ENCODE measurements around the gene SLC25A25. TPM values are rescaled to one million over a fixed set of nuclear protein-coding genes. Genes with fewer than 3 reads are reported as not detected.

Gene SLC25A25
- total and polyA plus RNA-seq, 2 of the 8 experiments (the other 6 are each of a cell fraction or from before 2014, with no cell fraction given) = 6.5 to 18.5 TPM

GRCh38 chr9:128155736-128156500, 87.9 kb downstream of the SLC25A25 start:
- Histone ChIP-seq H3K4me1 (replicated peaks in 1 of 4; ENCODE audit: control insufficient read depth in 3 of 4, insufficient read depth in 4 of 4, low read length in 3 of 4) (peaks cover 0 to 8% (median 2%) of the 10 kb centered on the region in 4 experiments; a peak in 6 of 7 replicates), H3K4me2 (ENCODE audit: insufficient read depth in 1 of 2, low read depth in 2 of 2, low read length in 2 of 2) (no peak overlapping the region), H3K27me3 (replicated peaks in 1 of 4; ENCODE audit: control insufficient read depth in 3 of 4, extremely low read depth in 1 of 4, insufficient read depth in 3 of 4, low read length in 3 of 4) (no peaks in the 10 kb centered on the region; a peak in 2 of 7 replicates), H3K4ac (replicated peaks; ENCODE audit: insufficient read length, low read depth, low read length) (no peak overlapping the region), H3K36me3 (ENCODE audit: control insufficient read depth in 2 of 4, insufficient read depth in 4 of 4, low read length in 3 of 4) (no peaks in the 10 kb centered on the region), H3K27ac (ENCODE audit: low read depth, low read length) (no peak overlapping the region), H3K18ac (ENCODE audit: extremely low read depth, low read length) (no peak overlapping the region), H3K4me3 (ENCODE audit: extremely low read depth in 1 of 4, insufficient read depth in 2 of 4, low read depth in 3 of 4, low read length in 4 of 4) (no peak overlapping the region), H2BK5ac (ENCODE audit: low read depth, low read length) (no peak overlapping the region), H2AFZ (ENCODE audit: low read length) (no peak overlapping the region), H2AK5ac (ENCODE audit: low read depth, low read length) (no peak overlapping the region), H3K56ac (replicated peaks; ENCODE audit: insufficient read length, low read depth, low read length) (no peak overlapping the region), H2BK12ac (ENCODE audit: low read depth, low read length) (no peak overlapping the region), H4K91ac (replicated peaks; ENCODE audit: insufficient read length, low read length) (no peak overlapping the region), H4K5ac (ENCODE audit: insufficient read length, low read depth, low read length) (no peak overlapping the region), H3K9ac (replicated peaks in 1 of 4; ENCODE audit: extremely low read depth in 1 of 4, low read depth in 3 of 4, low read length in 3 of 4) (no peak overlapping the region), H3K79me2 (ENCODE audit: control insufficient read depth in 1 of 2, insufficient read depth in 2 of 2, low read length in 2 of 2) (no peaks in the 10 kb centered on the region), H3K9me3 (ENCODE audit: insufficient read depth in 2 of 2, low read depth in 1 of 2, low read length in 1 of 2) (no peaks in the 10 kb centered on the region), H3K79me1 (ENCODE audit: low read depth, low read length) (no peaks in the 10 kb centered on the region), H4K8ac (ENCODE audit: extremely low read depth, insufficient read depth, low read length) (no peak overlapping the region), H2BK15ac (ENCODE audit: low read length) (no peak overlapping the region), H2BK20ac (ENCODE audit: low read length) (no peak overlapping the region), H4K20me1 (replicated peaks in 1 of 2; ENCODE audit: control insufficient read depth in 1 of 2, insufficient read depth in 2 of 2, low read length in 2 of 2) (peaks cover 0 to 2% of the 10 kb centered on the region in 2 experiments), H3K23me2 (ENCODE audit: low read depth, low read length) (peaks cover 5% of the 10 kb centered on the region; the same call in 1 of the 2 replicates), H3K23ac (ENCODE audit: insufficient read length) (no peak overlapping the region), H2BK120ac (replicated peaks; ENCODE audit: low read depth, low read length) (no peak overlapping the region), H3K14ac (ENCODE audit: insufficient read length) (no peak overlapping the region)
- ChIA-PET POLR2A (ENCODE audit: partially characterized antibody) (interaction anchor here (1.5 kb wide), 1 partner anchor 57 kb away, joined by 5 read pairs; no protein-coding TSS in a partner anchor), CTCF (ENCODE audit: partially characterized antibody) (interaction anchor here (1.2 to 3.4 kb wide), 6 partner anchors 10 to 1581 kb away, joined by 3 to 13 read pairs (median 4); no protein-coding TSS in a partner anchor)
- DNase-seq (ENCODE audit: low read depth in 1 of 2, low spot score in 2 of 2) (no peak), FAIRE-seq (no peak)
- WGBS, 2 experiments (ENCODE audit: extremely low coverage in 1 of 2, insufficient coverage in 1 of 2, insufficient read length in 1 of 2, insufficient replicate concordance in 2 of 2, low coverage in 1 of 2, low lambda C conversion rate in 2 of 2, missing lambda C conversion rate in 1 of 2) = 83% methylated on average over 7 of the region's 7 CpGs; no CpG with 5 or more reads in 1 of the 2 experiments
- TF ChIP-seq BACH1 (IDR thresholded peaks at IDR 0.05; ENCODE audit: low read length) (no peak), EGR1 (IDR thresholded peaks at IDR 0.05; ENCODE audit: borderline replicate concordance, low read depth, low read length) (no peak), SRF (IDR thresholded peaks at IDR 0.05; ENCODE audit: low read depth, low read length) (no peak), TEAD4 (IDR thresholded peaks at IDR 0.05; ENCODE audit: low read depth, low read length) (no peak), HDAC6 (IDR thresholded peaks at IDR 0.05; ENCODE audit: low read depth, low read length) (no peak), E2F6 (IDR thresholded peaks at IDR 0.05) (no peak), JUN (IDR thresholded peaks at IDR 0.05; ENCODE audit: low read depth, low read length) (no peak)
